ENCODE data around the gene ANO2.

GRCh38 chr12:5972387-5972786, 27.3 kb upstream of the ANO2 start:
- TF ChIP-seq POLR2A (IDR thresholded peaks at IDR 0.05; ENCODE audit: low read length), result no peak
- no peak for TF ChIP-seq GATA1 (IDR thresholded peaks at IDR 0.05; ENCODE audit: low read depth, low read length)
